IMR-90 (cell line): ENCODE results near the gene FGGY. TPM values are rescaled to one million over a fixed set of nuclear protein-coding genes. Genes with fewer than 3 reads are reported as not detected.

Source experiments
- ATAC-seq: fragments of 200-7000 bp; cut with Tn5 transposase; 2 replicates; pipeline ENCODE4 v1.9.1; 2020; ENCODE audit warnings: low read depth, mild to moderate bottlenecking, moderate library complexity
- BruUV-seq: library from RNA; stranded (reverse); fragments of 400-500 nt; replicated peaks from 2 replicates; lab custom pipeline; 2021; lab: Mats Ljungman, UMichigan
- CTCF ChIA-PET: fragments of 300-600 bp; formaldehyde crosslinking; extraction: SDS; loops from one replicate; lab custom pipeline; 2021; ENCODE audit warnings: antibody characterized with exemption; lab: Yijun Ruan, JAX
- POLR2A ChIA-PET: fragments of 300-600 bp; sonication (Branson Sonifier 250); formaldehyde crosslinking; loops from one replicate; lab custom pipeline; 2022; ENCODE audit warnings: antibody characterized with exemption; ENCODE audit not compliant: unreplicated experiment; lab: Charles Lee
- DNase-seq: peaks from one replicate; pipeline ENCODE4 v3.0.0; 2013
- H2AFZ ChIP-seq: replicated peaks from 2 replicates; pipeline ENCODE3; 2013; ENCODE audit warnings: low read length, mild to moderate bottlenecking; ENCODE audit not compliant: poor library complexity
- H2AK5ac ChIP-seq: 2 replicates; pipeline ENCODE4 v1.6.1; 2013; ENCODE audit warnings: low read depth, low read length, inconsistent platforms
- H2AK9ac ChIP-seq: replicated peaks from 2 replicates; pipeline ENCODE3; 2013; ENCODE audit warnings: mild to moderate bottlenecking, low read depth, low read length, moderate library complexity; ENCODE audit not compliant: poor library complexity
- H2BK120ac ChIP-seq: 2 replicates; pipeline ENCODE4 v1.6.1; 2013; ENCODE audit warnings: low read depth, low read length, inconsistent platforms
- H2BK15ac ChIP-seq: 3 replicates; pipeline ENCODE4 v1.6.1; 2013; ENCODE audit warnings: low read depth, low read length, inconsistent platforms
- H2BK20ac ChIP-seq: 2 replicates; pipeline ENCODE4 v1.6.1; 2013; ENCODE audit warnings: low read depth, mild to moderate bottlenecking, inconsistent platforms, low read length, moderate library complexity
- H2BK5ac ChIP-seq: 2 replicates; pipeline ENCODE4 v1.6.1; 2013; ENCODE audit warnings: mild to moderate bottlenecking, low read depth, low read length, inconsistent platforms; ENCODE audit not compliant: poor library complexity, severe bottlenecking
- H3K14ac ChIP-seq: replicated peaks from 2 replicates; pipeline ENCODE4 v1.6.1; 2013; ENCODE audit warnings: low read depth, low read length, inconsistent platforms
- H3K18ac ChIP-seq: 2 replicates; pipeline ENCODE4 v1.6.1; 2013; ENCODE audit warnings: low read depth, low read length, control low read depth
- H3K23ac ChIP-seq: 2 replicates; pipeline ENCODE4 v1.6.1; 2013; ENCODE audit warnings: low read depth, low read length, inconsistent platforms
- H3K27ac ChIP-seq: 2 replicates; pipeline ENCODE4 v1.5.1; 2013; ENCODE audit warnings: mild to moderate bottlenecking, control low read depth, low read length; ENCODE audit not compliant: insufficient read depth
- H3K27me3 ChIP-seq: 2 replicates; pipeline ENCODE4 v1.6.1; 2013; ENCODE audit warnings: low read length; ENCODE audit not compliant: control insufficient read depth, insufficient read depth
- H3K36me3 ChIP-seq: 2 replicates; pipeline ENCODE4 v1.6.1; 2013; ENCODE audit warnings: low read length, mixed read lengths; ENCODE audit not compliant: control insufficient read depth, insufficient read depth
- H3K4ac ChIP-seq: 2 replicates; pipeline ENCODE4 v1.6.1; 2013; ENCODE audit warnings: low read depth, low read length, inconsistent platforms
- H3K4me1 ChIP-seq: 2 replicates; pipeline ENCODE4 v1.6.1; 2013; ENCODE audit warnings: low read length, mixed read lengths; ENCODE audit not compliant: control insufficient read depth, insufficient read depth
- H3K4me2 ChIP-seq: 2 replicates; pipeline ENCODE4 v1.6.1; 2013; ENCODE audit warnings: low read depth, mild to moderate bottlenecking, control low read depth, low read length, moderate library complexity
- H3K4me3 ChIP-seq: 2 replicates; pipeline ENCODE4 v1.5.1; 2013; ENCODE audit warnings: low read depth, mild to moderate bottlenecking, control low read depth, low read length, moderate library complexity; ENCODE audit not compliant: insufficient read depth
- H3K56ac ChIP-seq: 2 replicates; pipeline ENCODE4 v1.6.1; 2013; ENCODE audit warnings: low read length, inconsistent platforms; ENCODE audit not compliant: insufficient read depth; ENCODE audit errors: extremely low read depth
- H3K79me1 ChIP-seq, 2 experiments: 2 replicates each; pipeline ENCODE4 v1.6.1; 2013; ENCODE audit warnings: low read length in 2 of 2, inconsistent platforms in 1 of 2, low read depth in 1 of 2
- H3K9ac ChIP-seq: 2 replicates; pipeline ENCODE4 v1.6.1; 2013; ENCODE audit warnings: low read depth, low read length, control low read depth
- H3K9me1 ChIP-seq: 2 replicates; pipeline ENCODE4 v1.6.1; 2013; ENCODE audit warnings: low read length, inconsistent platforms; ENCODE audit not compliant: insufficient read depth
- H3K9me3 ChIP-seq: 2 replicates; pipeline ENCODE4 v1.6.1; 2013; ENCODE audit warnings: low read length; ENCODE audit not compliant: control insufficient read depth, insufficient read depth
- H4K20me1 ChIP-seq: 2 replicates; pipeline ENCODE4 v1.6.1; 2013; ENCODE audit warnings: low read length, inconsistent platforms; ENCODE audit not compliant: insufficient read depth
- H4K5ac ChIP-seq: 2 replicates; pipeline ENCODE4 v1.6.1; 2013; ENCODE audit warnings: mild to moderate bottlenecking, low read depth, low read length, control low read depth
- H4K8ac ChIP-seq, 2 experiments: 2 replicates each; pipeline ENCODE4 v1.6.1; 2013; ENCODE audit warnings: low read depth in 2 of 2, low read length in 2 of 2, control low read depth in 1 of 2, inconsistent platforms in 1 of 2
- H4K91ac ChIP-seq: 2 replicates; pipeline ENCODE4 v1.6.1; 2013; ENCODE audit warnings: low read depth, low read length, inconsistent platforms; ENCODE audit not compliant: insufficient read depth
- BHLHE40 ChIP-seq: fragments of 150-350 bp; IDR thresholded peaks from 2 replicates; pipeline ENCODE4 v1.6.1; 2016; ENCODE audit warnings: mild to moderate bottlenecking, low read depth, low read length
- CEBPB ChIP-seq: IDR thresholded peaks from 2 replicates; pipeline ENCODE4 v1.6.1; 2012; ENCODE audit warnings: low read depth, low read length, improper control_type of control experiment
- CHD1 ChIP-seq: IDR thresholded peaks from 2 replicates; pipeline ENCODE4 v1.6.1; 2012; ENCODE audit warnings: low read depth, low read length, improper control_type of control experiment
- FOS ChIP-seq: fragments of 150-350 bp; IDR thresholded peaks from 2 replicates; pipeline ENCODE4 v1.6.1; 2016; ENCODE audit warnings: low read depth, low read length
- MAFK ChIP-seq: IDR thresholded peaks from 2 replicates; pipeline ENCODE4 v1.6.1; 2012; ENCODE audit warnings: low read depth, low read length, improper control_type of control experiment
- MAZ ChIP-seq: IDR thresholded peaks from 2 replicates; pipeline ENCODE4 v1.6.1; 2012; ENCODE audit warnings: low read depth, mild to moderate bottlenecking, low read length, improper control_type of control experiment, moderate library complexity, borderline replicate concordance
- MXI1 ChIP-seq: IDR thresholded peaks from 2 replicates; pipeline ENCODE4 v1.6.1; 2012; ENCODE audit warnings: low read depth, mild to moderate bottlenecking, low read length, moderate library complexity, borderline replicate concordance
- NFE2L2 ChIP-seq: fragments of 150-350 bp; IDR thresholded peaks from 2 replicates; pipeline ENCODE4 v1.6.1; 2016; ENCODE audit warnings: low read depth, mild to moderate bottlenecking, low read length
- POLR2A ChIP-seq: IDR thresholded peaks from 2 replicates; pipeline ENCODE4 v1.6.1; 2012; ENCODE audit warnings: mild to moderate bottlenecking, low read depth, low read length
- RAD21 ChIP-seq: IDR thresholded peaks from 2 replicates; pipeline ENCODE4 v1.6.1; 2012; ENCODE audit warnings: low read length, improper control_type of control experiment
- RCOR1 ChIP-seq: IDR thresholded peaks from 2 replicates; pipeline ENCODE4 v1.6.1; 2012; ENCODE audit warnings: mild to moderate bottlenecking, low read length, improper control_type of control experiment; ENCODE audit not compliant: insufficient replicate concordance
- RFX5 ChIP-seq: IDR thresholded peaks from 2 replicates; pipeline ENCODE4 v1.8.0; 2012; ENCODE audit warnings: low read depth, mild to moderate bottlenecking, low read length, moderate library complexity
- SMC3 ChIP-seq: fragments of 150-350 bp; IDR thresholded peaks from 2 replicates; pipeline ENCODE4 v1.6.1; 2016; ENCODE audit warnings: low read depth, mild to moderate bottlenecking, antibody characterized with exemption, low read length, moderate library complexity
- WGBS, 2 experiments: methylation state at CpG; one replicate each; pipeline versions ENCODE4 v1.1.5 to v1.1.7; 2013; ENCODE audit warnings: missing lambda C conversion rate in 2 of 2; ENCODE audit not compliant: insufficient read length in 1 of 2; ENCODE audit errors: extremely low coverage in 2 of 2; 5-methylcytosine and 5-hydroxymethylcytosine counted together
- dilution Hi-C: fragments of 300-500 bp; cut with HindIII; formaldehyde crosslinking; loops from one replicate; pipeline ENCODE4 v1.14.3; 2018; ENCODE audit warnings: low sequenced_read_pairs; ENCODE audit not compliant: unreplicated experiment
- in situ Hi-C: fragments of 300-500 bp; cut with MboI; formaldehyde crosslinking; loops from 3 replicates; pipeline ENCODE4 v1.14.3; 2019; ENCODE audit warnings: low sequenced_read_pairs, inconsistent platforms, mixed read lengths
- intact Hi-C: fragments of 100-400 bp; cut with micrococcal nuclease; formaldehyde crosslinking; loops from 2 replicates; pipeline ENCODE4 v1.10.0; 2022
- polyA plus RNA-seq, 3 experiments: library from polyadenylated mRNA; depleted of rRNA; stranded (reverse); fragments of >200 nt; gene quantifications; 2 replicates each; pipeline ENCODE4 v1.2.3, GENCODE V29; 2012; ENCODE audit warnings: low replicate concordance in 1 of 3
- total RNA-seq: library from RNA; depleted of rRNA; stranded (reverse); fragments of >200 nt; gene quantifications from 2 replicates; pipeline ENCODE4 v1.2.3, GENCODE V29; 2012
- TF ChIP-seq, protein P1 (sequence below): conservative IDR thresholded peaks from 2 replicates; pipeline ENCODE4 v1.5.1; 2012; ENCODE audit warnings: mild to moderate bottlenecking, low read depth, low read length, improper control_type of control experiment
- TF ChIP-seq, protein P2 (sequence below): fragments of 150-350 bp; IDR thresholded peaks from 2 replicates; pipeline ENCODE4 v1.6.1; 2016; ENCODE audit warnings: low read depth, mild to moderate bottlenecking, low read length, moderate library complexity, borderline replicate concordance

Gene FGGY
- total and polyA plus RNA-seq, 2 of the 4 experiments (the other 2 are of a cell fraction): 5.6 to 14.0 TPM

DNA sequence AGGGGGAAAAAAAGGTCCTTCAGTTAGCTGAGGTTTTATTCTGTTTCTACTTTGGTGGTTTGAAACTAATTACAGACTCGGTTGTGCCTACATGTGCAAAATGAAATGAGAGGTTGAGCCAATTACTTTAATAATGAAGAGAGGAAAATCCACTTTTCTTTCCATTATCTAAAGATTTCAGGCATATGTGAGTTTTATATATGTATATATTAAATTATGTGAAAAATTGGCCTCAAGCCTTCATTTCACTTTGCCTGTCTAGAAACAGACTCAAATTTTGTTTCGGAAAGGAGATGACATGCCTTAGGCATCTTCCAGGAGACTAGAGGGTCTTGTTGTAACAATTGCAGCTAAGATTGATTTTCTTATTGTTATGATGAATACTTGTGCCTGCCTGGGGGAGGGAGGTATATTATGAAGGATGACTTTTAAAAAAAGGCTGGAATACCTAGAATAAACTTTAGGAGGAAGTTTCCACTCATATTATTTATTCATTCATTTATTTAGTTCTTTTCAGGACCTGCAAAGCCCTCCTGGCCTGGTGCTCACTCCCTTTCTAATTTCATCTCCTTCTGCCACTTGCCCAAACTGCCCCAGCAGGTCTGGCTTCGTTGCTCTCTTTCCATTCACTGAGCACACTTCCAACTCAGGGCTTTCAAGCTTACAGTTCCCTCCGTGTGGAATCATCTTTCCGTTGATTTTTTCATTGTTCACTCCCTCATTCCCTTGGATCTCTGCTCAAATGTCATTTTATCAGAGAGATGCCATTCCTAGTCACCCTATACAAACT, 423.6 kb downstream of the FGGY start:
- intact Hi-C loops: no loop called here
- dilution Hi-C loops: no loop called here
- Histone ChIP-seq H4K5ac (0 out of 2 replicates have a peak overlapping the region, but pooled peaks have one; percentile 20), H2BK15ac (peak overlapping the region; percentile 10; the same call in 1 of the 3 replicates), H3K4me2 (no peak overlapping the region), H3K4me3 (no peak overlapping the region), H3K36me3 (no peaks in the 10 kb centered on the region), H3K79me1 (no peaks in the 10 kb centered on the region), H3K27me3 (no peaks in the 10 kb centered on the region), H3K23ac (no peak overlapping the region; the same call in 1 of the 2 replicates), H4K8ac (0 out of 4 replicates have a peak overlapping the region, but pooled peaks of 1 of the 2 experiments have one; percentile 17), H2BK20ac (peak overlapping the region; percentile 10; the same call in 1 of the 2 replicates), H4K91ac (no peak overlapping the region), H2AK5ac (no peak overlapping the region), H3K9me3 (peaks cover 3% of the 10 kb centered on the region), H3K27ac (no peak overlapping the region), H3K4me1 (no peaks in the 10 kb centered on the region), H2BK120ac (no peak overlapping the region), H3K9me1 (no peaks in the 10 kb centered on the region), H3K56ac (no peak overlapping the region), H4K20me1 (no peaks in the 10 kb centered on the region), H2AFZ (peak overlapping the region; percentile 61), H3K9ac (no peak overlapping the region), H2AK9ac (peak overlapping the region; percentile 70), H3K4ac (no peak overlapping the region), H3K14ac (no peak overlapping the region), H2BK5ac (no peak overlapping the region), H3K18ac (peak overlapping the region; percentile 27; the same call in 1 of the 2 replicates)
- ChIA-PET POLR2A (no interaction called here), CTCF (no interaction called here)
- ATAC-seq: no peak
- no peak for DNase-seq
- WGBS, 2 experiments: 79% methylated on average over 2 of the region's 5 CpGs; no CpG with 5 or more reads in 1 of the 2 experiments
- in situ Hi-C loops: no loop called here
- no TSS peak for BruUV-seq
- TF ChIP-seq RAD21 (no peak), NFE2L2 (no peak), RCOR1 (no peak), MXI1 (no peak), CHD1 (no peak), RFX5 (no peak), MAFK (no peak), MAZ (no peak), BHLHE40 (no peak), CEBPB (no peak), POLR2A (no peak), FOS (no peak), SMC3 (no peak)
- TF ChIP-seq, protein P1, sequence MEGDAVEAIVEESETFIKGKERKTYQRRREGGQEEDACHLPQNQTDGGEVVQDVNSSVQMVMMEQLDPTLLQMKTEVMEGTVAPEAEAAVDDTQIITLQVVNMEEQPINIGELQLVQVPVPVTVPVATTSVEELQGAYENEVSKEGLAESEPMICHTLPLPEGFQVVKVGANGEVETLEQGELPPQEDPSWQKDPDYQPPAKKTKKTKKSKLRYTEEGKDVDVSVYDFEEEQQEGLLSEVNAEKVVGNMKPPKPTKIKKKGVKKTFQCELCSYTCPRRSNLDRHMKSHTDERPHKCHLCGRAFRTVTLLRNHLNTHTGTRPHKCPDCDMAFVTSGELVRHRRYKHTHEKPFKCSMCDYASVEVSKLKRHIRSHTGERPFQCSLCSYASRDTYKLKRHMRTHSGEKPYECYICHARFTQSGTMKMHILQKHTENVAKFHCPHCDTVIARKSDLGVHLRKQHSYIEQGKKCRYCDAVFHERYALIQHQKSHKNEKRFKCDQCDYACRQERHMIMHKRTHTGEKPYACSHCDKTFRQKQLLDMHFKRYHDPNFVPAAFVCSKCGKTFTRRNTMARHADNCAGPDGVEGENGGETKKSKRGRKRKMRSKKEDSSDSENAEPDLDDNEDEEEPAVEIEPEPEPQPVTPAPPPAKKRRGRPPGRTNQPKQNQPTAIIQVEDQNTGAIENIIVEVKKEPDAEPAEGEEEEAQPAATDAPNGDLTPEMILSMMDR: no peak
- TF ChIP-seq, protein P2, sequence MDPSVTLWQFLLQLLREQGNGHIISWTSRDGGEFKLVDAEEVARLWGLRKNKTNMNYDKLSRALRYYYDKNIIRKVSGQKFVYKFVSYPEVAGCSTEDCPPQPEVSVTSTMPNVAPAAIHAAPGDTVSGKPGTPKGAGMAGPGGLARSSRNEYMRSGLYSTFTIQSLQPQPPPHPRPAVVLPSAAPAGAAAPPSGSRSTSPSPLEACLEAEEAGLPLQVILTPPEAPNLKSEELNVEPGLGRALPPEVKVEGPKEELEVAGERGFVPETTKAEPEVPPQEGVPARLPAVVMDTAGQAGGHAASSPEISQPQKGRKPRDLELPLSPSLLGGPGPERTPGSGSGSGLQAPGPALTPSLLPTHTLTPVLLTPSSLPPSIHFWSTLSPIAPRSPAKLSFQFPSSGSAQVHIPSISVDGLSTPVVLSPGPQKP: no peak
